ENCODE measurements around the gene CDCA7L.
"Not testable (repeated sequence)": the region's sequence is repeated elsewhere in the genome, so short reads cannot be mapped to it uniquely, and the experiment has no call there.

Gene CDCA7L

GRCh38 chr7:21903020-21903786 lies 42.5 kb downstream of the CDCA7L start:
- no peak for ATAC-seq

GRCh38 chr7:21902240-21902639 lies 43.5 kb downstream of the CDCA7L start:
- no peak for ATAC-seq

DNA sequence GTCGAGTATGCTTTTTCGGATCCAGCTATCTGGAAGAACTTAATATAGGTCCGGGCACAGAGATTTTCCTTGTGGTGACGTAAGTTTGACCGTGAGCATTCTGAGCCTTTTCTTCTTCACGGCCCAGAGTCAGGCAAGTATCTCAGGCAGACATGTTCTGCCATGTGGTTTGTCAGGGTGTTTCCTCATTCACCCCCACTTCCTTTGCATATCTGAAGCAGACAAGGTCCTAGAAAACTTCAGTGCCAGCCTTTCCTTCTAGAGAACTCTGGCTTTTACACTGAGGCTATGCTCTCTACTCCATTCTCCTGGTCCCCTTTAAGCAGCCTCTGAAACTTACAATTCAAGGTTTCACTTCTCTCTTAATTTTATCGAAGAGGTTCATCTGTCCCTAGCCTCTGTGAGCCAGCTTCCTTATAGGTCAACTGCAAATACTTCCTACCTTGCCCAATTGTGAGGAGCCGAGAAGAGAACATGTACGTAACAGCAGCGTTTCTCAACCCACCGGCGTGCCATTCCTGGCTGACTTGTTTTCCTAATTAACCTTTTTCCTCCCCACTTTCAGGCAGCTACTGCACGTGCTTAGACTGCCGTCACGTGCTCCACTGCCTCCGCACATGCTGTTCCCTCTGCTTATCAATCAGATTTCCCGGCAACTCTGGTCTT lies 47.3 kb downstream of the CDCA7L start:
- peak; percentile 32 to 59 for ATAC-seq

DNA sequence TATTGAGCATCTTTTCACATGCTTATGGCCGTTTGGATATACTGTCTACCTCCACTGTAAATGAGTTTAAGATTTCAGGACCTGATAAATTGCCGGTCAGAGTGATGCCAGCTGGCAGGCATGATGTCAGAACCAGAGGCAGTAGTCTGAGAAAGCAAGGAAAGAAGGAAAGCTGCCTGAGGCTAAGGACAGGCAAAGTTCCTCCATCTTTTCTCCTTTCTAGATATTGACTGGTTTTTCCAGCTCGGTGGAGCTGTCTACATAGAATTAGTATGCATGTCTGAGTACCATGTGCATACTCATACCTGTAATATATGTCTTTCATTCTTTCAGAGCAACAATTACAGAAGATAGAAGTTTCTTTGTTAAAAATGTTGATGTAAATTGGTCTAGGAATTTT lies 52.3 kb downstream of the CDCA7L start:
- ATAC-seq: no peak

DNA sequence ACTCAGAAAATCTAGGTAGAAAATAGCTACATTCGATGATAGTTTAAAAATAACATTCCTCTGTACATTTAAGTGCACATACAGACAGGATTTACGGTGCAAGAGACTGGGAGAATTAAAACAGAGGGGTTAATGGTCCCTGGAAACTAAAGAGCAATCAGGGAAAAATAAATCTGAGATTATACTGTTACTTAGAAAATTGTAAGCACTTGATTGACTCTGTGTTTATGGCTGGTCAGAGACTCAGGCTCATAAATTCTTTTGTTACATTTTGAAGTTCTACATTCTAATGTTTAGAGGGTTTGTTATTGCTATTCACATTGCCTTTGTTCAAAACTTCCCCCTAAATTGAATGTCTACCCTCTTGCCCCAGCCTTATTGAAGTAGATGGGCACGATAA lies 54.4 kb downstream of the CDCA7L start:
- no peak for ATAC-seq

GRCh38 chr7:21887779-21888178 lies 57.9 kb downstream of the CDCA7L start:
- no peak for ATAC-seq

- ATAC-seq: no peak
Measured at GRCh38 chr7:21887353-21887752, 58.3 kb downstream of the CDCA7L start.

- no peak for ATAC-seq
Measured at GRCh38 chr7:21886396-21886795, 59.3 kb downstream of the CDCA7L start.

DNA sequence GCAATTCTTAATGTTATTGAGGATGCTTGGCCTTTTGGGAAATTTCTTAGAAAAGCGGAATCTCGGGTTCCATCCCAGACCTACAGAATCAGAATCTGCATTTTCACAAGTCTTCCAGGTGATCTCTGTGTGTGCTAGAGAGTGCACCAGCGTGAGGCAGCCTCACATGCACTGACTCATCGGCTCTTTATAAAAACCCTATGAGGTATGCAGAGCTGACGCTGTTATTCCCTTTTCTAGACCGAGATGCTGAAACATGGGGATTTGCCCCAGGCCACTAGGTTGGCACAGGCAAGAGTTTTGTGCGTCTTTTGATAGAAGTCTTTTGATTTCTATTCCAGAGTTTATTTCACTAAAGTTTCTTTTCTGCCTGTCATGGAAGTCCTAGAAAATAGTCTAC lies 61.2 kb downstream of the CDCA7L start:
- no peak for ATAC-seq

DNA sequence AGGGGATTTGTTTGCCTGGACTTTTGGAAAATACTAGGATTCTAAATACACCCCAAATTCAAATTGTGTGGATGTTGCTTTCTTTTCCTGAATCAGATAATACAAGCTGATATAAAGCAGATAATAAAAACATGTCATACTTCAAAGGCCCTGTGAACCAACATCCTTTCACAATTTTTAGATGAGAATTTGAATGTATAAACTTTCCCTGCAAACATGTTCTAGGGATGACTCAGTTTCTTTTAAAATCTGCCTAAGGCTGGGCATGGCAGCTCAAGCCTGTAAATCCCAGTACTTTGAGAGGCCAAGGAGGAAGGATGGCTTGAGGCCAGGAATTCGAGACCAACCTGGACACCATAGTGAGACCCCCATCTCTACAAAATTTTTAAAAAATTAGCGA lies 62.2 kb downstream of the CDCA7L start:
- not testable (repeated sequence) for ATAC-seq

DNA sequence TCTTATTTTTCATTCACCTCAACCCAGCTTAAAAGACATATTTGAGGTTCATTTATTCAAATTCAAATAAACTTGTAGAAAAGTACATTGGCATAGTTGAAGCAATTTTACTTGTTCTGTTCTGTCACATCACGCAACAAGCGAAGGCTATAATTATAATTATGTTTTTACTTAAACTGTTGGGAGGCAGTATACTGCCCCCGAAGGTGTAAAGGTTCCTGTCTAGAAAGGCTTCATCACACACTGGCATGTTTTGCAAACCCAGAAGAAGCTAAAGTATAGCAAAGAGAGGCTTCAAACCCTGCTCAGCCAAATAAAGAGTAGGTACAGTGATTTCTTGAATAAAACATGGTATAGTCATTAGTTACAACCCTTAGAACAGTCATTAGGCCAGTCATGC lies 62.6 kb downstream of the CDCA7L start:
- ATAC-seq: no peak

- no peak for ATAC-seq
Measured at GRCh38 chr7:21869785-21870402, 75.8 kb downstream of the CDCA7L start.

DNA sequence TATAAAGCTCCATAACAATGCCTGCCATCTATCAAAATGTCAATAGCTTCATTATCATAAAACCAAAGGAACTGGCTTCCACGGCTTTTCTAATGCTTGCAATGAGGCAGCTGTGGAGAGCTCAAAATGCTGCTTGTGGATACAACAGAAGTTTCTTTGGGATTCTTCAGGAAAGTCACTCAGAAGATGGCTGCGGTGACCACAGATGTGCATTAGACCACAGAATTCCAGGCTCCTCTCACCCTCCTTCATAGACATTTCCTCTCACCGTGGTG lies 77.2 kb downstream of the CDCA7L start:
- no peak for ATAC-seq

DNA sequence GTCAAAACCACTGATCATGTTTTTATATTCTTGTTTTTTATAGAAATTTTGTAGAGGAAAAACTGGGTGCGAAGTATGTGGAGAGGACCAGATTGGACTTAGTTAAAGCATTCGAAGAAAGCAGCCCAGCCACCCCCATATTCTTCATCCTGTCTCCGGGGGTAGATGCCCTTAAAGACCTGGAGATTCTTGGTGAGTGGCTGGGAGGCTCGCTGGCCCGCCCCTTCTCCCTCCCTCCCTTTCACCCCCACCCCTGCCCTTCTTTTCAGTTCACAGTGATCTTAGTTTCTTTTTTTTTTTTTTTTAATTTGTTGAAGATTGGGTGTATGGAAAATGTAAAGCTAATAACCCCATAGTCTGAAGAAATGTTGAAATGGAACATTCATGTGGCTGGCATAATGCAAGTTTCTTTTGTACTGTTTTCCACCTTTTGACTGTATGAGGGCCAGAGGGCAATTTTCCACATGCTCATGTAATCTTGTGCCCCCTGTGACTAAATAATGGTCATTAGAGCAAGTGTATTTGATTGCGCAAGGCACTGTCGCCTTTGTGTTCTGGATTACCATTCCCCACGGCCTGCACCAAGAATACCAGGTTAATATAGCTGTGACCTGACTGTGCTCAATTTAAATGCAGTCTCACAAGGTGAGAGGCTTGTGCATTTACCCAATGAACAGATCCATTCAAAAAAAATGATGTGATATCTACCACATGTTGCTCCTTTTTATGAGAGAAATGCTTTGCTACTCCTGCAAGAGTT lies 77.7 kb downstream of the CDCA7L start:
- no peak for ATAC-seq

DNA sequence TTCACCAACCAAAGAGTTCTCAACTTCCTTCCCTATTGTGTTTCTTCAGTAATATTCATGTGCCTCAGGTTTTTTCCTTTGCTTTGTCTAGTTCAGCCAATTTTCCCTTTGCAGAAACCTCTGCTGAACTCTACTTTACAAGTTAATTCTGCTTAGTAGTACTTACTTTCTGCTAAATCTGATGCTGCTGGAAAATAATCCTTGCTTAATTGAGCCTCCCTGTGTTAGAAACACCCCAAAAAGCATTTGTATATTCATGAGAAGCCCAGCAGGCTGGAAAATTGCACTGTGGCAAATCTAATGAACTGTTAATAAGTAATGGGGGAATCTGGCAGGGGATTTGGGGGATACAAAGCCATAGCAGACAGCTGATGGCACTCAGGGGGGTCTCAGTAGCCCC lies 78.5 kb downstream of the CDCA7L start:
- ATAC-seq: no peak

DNA sequence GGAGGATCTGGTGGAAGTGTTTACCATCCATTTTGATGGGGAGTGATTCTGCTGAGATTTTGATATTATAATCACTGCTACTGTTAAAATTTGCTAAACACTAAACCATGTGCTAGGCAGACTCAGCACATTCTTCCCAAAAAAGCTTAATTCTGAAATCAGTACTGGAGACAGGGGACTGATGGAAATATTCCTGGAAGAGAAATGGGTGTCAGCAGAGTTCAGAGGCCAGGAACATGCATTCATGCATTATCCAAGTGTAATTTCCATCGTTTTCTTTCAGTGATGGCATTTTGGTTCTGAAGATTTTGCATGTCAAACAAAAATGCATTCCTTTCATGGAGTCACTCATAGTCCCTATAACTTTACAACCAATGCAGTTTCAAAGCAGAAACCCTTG lies 79.0 kb downstream of the CDCA7L start:
- no peak for ATAC-seq

- not testable (repeated sequence) for ATAC-seq
Measured at GRCh38 chr7:21865631-21866204, 80.0 kb downstream of the CDCA7L start.

DNA sequence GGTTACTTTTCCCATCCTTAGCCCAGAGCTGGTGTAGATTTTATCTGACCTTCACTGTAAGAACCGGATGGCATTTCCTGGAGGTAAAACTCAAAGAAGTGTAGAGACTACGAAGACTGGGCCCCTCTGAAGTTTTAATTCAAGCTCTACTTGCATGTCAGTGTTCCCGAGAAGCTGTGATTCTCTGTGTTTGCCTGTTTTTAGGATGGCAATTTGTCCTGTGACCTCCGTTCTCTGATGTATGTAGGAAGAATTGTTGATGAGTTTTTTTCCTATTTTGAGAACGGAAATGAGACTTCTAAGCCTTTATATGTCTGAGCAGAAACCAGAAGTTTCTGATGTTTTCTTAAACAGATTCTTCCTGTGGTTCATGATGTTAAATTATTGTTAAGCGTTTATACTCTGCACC lies 94.1 kb downstream of the CDCA7L start:
- no peak for ATAC-seq
